PC-3 (cell line): ENCODE measurements around the gene CHST5. TPM values are rescaled to one million over a fixed set of nuclear protein-coding genes. Genes with fewer than 3 reads are reported as not detected.
"Not testable (repeated sequence)": the region's sequence is repeated elsewhere in the genome, so short reads cannot be mapped to it uniquely, and the experiment has no call there.

Experiments used
- ATAC-seq: fragments of 200-7000 bp; cut with Tn5 transposase; 2 replicates; pipeline ENCODE4 v1.9.1; 2020; ENCODE audit warnings: mild to moderate bottlenecking, moderate library complexity
- BruUV-seq: library from RNA; stranded (reverse); fragments of 400-500 nt; replicated peaks from 2 replicates; lab custom pipeline; 2021; lab: Mats Ljungman, UMichigan
- CTCF ChIA-PET: fragments of 300-600 bp; sonication (Branson Sonifier 250); formaldehyde crosslinking; loops from one replicate; lab custom pipeline; 2022; ENCODE audit warnings: antibody characterized with exemption; lab: Charles Lee
- POLR2A ChIA-PET: fragments of 300-600 bp; sonication (Branson Sonifier 250); formaldehyde crosslinking; loops from one replicate; lab custom pipeline; 2022; ENCODE audit warnings: antibody characterized with exemption; ENCODE audit not compliant: unreplicated experiment; lab: Charles Lee
- DNase-seq: peaks from one replicate; pipeline ENCODE4 v3.0.0-alpha.2; 2015
- H2AFZ ChIP-seq: fragments of 300-600 bp; sonication (generic); 2 replicates; pipeline ENCODE4 v1.6.0; 2016; ENCODE audit warnings: antibody characterized with exemption, low read length
- H3F3A ChIP-seq: fragments of 300-600 bp; sonication (generic); one replicate; pipeline ENCODE4 v1.6.0; 2017; ENCODE audit warnings: antibody characterized with exemption, low read length, control low read depth, mild to moderate bottlenecking; ENCODE audit not compliant: unreplicated experiment
- H3K27ac ChIP-seq: fragments of 300-600 bp; sonication (generic); 2 replicates; pipeline ENCODE4 v1.5.1; 2016; ENCODE audit warnings: mild to moderate bottlenecking, low read length
- H3K27me3 ChIP-seq: fragments of 300-600 bp; sonication (generic); 2 replicates; pipeline ENCODE4 v1.6.1; 2016; ENCODE audit warnings: low read length, mixed read lengths
- H3K36me3 ChIP-seq: fragments of 300-600 bp; sonication (generic); 2 replicates; pipeline ENCODE4 v1.6.1; 2016; ENCODE audit warnings: low read depth, mixed run types, low read length, mixed read lengths
- H3K4me1 ChIP-seq: fragments of 300-600 bp; sonication (generic); 2 replicates; pipeline ENCODE4 v1.5.1; 2016; ENCODE audit warnings: low read length; ENCODE audit not compliant: insufficient read depth
- H3K4me2 ChIP-seq: fragments of 300-600 bp; sonication (generic); 2 replicates; pipeline ENCODE4 v1.6.0; 2016; ENCODE audit warnings: low read length
- H3K4me3 ChIP-seq: fragments of 300-600 bp; sonication (generic); 2 replicates; pipeline ENCODE4 v1.5.1; 2016; ENCODE audit warnings: mild to moderate bottlenecking, low read length, mixed read lengths
- H3K79me2 ChIP-seq: fragments of 300-600 bp; sonication (generic); 2 replicates; pipeline ENCODE4 v1.6.1; 2017; ENCODE audit warnings: low read length, mixed read lengths
- H3K9ac ChIP-seq: fragments of 300-600 bp; sonication (generic); 2 replicates; pipeline ENCODE4 v1.6.0; 2016; ENCODE audit warnings: mild to moderate bottlenecking, low read length
- H3K9me2 ChIP-seq: fragments of 300-600 bp; sonication (generic); replicated peaks from 2 replicates; pipeline ENCODE4 v1.6.1; 2016; ENCODE audit warnings: mixed run types, low read length, mixed read lengths
- H3K9me3 ChIP-seq: fragments of 300-600 bp; sonication (generic); 2 replicates; pipeline ENCODE4 v1.6.1; 2016; ENCODE audit warnings: low read length, mixed read lengths
- H4K20me1 ChIP-seq: fragments of 300-600 bp; sonication (generic); 2 replicates; pipeline ENCODE4 v1.6.1; 2016; ENCODE audit warnings: low read length, mixed read lengths
- CTCF ChIP-seq: fragments of 300-600 bp; sonication (generic); conservative IDR thresholded peaks from 2 replicates; pipeline ENCODE4 v1.5.1; 2017; ENCODE audit warnings: antibody characterized with exemption, low read depth, mild to moderate bottlenecking, low read length
- EZH2 ChIP-seq: fragments of 300-600 bp; sonication (generic); IDR thresholded peaks from one replicate; pipeline ENCODE4 v1.6.1; 2017; ENCODE audit warnings: antibody characterized with exemption, mild to moderate bottlenecking, low read length; ENCODE audit not compliant: unreplicated experiment
- EZH2phosphoT487 ChIP-seq: fragments of 300-600 bp; sonication (generic); IDR thresholded peaks from 2 replicates; pipeline ENCODE4 v1.6.1; 2018; ENCODE audit warnings: mild to moderate bottlenecking, antibody characterized with exemption, low read length, borderline replicate concordance
- intact Hi-C: fragments of 100-400 bp; cut with micrococcal nuclease; formaldehyde crosslinking; loops from 2 replicates; pipeline ENCODE4 v1.9.0; 2023
- total RNA-seq: library from RNA; depleted of rRNA; stranded (reverse); fragments of >200 nt; gene quantifications from 2 replicates; pipeline ENCODE4 v1.2.3, GENCODE V29; 2014

Gene CHST5
- total RNA-seq, 1 experiment from 2014 or later = 0.29 TPM

GRCh38 chr16:75503801-75504200 lies 32.1 kb downstream of the CHST5 start:
- Histone ChIP-seq H4K20me1 (no peaks in the 10 kb centered on the region), H3K4me2 (no peak overlapping the region), H3K4me3 (no peak overlapping the region), H3K27ac (no peak overlapping the region), H3K4me1 (peaks cover 20% of the 10 kb centered on the region), H3K9me2 (no peaks in the 10 kb centered on the region), H2AFZ (no peak overlapping the region), H3K36me3 (no peaks in the 10 kb centered on the region), H3K9me3 (no peaks in the 10 kb centered on the region), H3K79me2 (no peaks in the 10 kb centered on the region), H3K9ac (no peak overlapping the region), H3F3A (no peaks in the 10 kb centered on the region), H3K27me3 (no peaks in the 10 kb centered on the region)
- BruUV-seq = no TSS peak
- intact Hi-C loops = no loop called here
- DNase-seq = no peak
- ChIA-PET POLR2A (no interaction called here), CTCF (no interaction called here)
- no peak for ATAC-seq
- TF ChIP-seq EZH2 = no peak
- no peak for TF ChIP-seq EZH2phosphoT487
- TF ChIP-seq CTCF = no peak

DNA sequence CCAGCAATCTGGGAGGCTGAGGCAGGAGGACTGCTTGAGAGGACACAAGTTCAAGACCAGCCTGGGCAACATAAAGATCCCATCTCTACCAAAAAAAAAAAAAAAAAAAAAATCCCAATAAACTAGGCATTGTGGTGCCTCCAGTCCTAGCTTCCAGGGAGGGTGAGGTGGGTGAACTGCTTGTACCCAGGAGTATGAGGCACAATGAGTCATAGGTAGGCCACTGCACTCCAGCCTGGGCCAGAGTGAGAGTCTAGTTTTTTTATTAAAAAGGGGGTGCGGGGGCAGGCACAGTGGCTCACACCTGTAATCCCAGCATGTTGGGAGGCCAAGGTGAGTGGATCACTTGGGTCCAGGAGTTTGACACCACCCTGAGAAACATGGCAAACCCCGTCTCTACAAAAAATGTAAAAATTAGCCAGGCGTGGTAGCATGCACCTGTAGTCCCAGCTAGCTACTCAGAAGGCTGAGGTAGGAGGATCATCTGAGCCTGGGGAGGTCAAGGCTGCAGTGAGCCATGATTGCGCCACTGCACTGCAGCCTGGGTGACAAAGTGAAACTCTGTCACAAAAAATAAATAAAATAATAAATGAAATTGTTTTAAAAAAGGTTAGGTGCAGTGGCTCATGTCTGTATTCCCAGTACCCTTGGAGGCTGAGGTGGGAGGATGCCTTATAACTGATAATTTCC lies 32.8 kb downstream of the CHST5 start:
- Histone ChIP-seq H3K4me3 (no peak overlapping the region), H3K9me3 (no peaks in the 10 kb centered on the region), H2AFZ (no peak overlapping the region), H3K4me2 (no peak overlapping the region), H3K36me3 (no peaks in the 10 kb centered on the region), H3K4me1 (peaks cover 20% of the 10 kb centered on the region), H3K79me2 (no peaks in the 10 kb centered on the region), H3F3A (no peaks in the 10 kb centered on the region), H3K9me2 (no peaks in the 10 kb centered on the region), H3K27ac (no peak overlapping the region), H3K27me3 (no peaks in the 10 kb centered on the region), H4K20me1 (no peaks in the 10 kb centered on the region), H3K9ac (no peak overlapping the region)
- POLR2A ChIA-PET = no interaction called here
- DNase-seq (peak; percentile 35), ATAC-seq (0 out of 2 replicates have a peak, but pooled peaks have one; percentile 30)
- intact Hi-C loops = no loop called here
- no TSS peak for BruUV-seq
- CTCF ChIA-PET = no interaction called here
- TF ChIP-seq EZH2phosphoT487 (no peak), CTCF (no peak)

DNA sequence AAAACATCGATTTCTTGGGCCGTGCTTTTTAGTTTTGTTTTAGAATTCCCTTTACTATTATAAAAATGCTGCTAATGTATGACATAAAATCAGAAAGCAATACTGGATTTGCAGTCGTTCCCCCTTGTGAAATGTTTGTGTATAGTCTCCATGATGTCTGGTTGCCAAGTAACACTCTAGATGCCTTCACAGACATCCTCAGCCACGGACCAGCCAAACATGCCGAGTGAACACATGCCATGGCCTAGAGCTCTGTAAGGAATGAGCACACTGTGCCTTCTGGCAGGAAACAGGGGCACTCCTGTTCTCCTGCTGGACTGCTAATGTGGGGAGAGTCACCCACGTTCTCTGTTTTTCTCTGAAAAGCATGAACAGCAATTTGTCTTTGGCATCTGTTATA lies 34.1 kb downstream of the CHST5 start:
- H3K9me2 ChIP-seq, H3K4me3 ChIP-seq, POLR2A ChIA-PET, H3K4me2 ChIP-seq, H2AFZ ChIP-seq, intact Hi-C loops, H3F3A ChIP-seq, ATAC-seq, H3K27ac ChIP-seq, CTCF ChIA-PET, H3K36me3 ChIP-seq, H3K27me3 ChIP-seq, H3K79me2 ChIP-seq, DNase-seq, BruUV-seq, H3K9ac ChIP-seq, H4K20me1 ChIP-seq, H3K9me3 ChIP-seq: not testable (repeated sequence)
- peaks cover 17% of the 10 kb centered on the region for H3K4me1 ChIP-seq
